ENCODE results near the gene MRGPRF. TPM values are rescaled to one million over a fixed set of nuclear protein-coding genes. Genes with fewer than 3 reads are reported as not detected.

The MRGPRF gene
- total RNA-seq, 2 donors from 2014 or later, result 10.8 to 17.6 TPM

- peaks cover 0 to 43% of the 10 kb centered on the region in 2 donors for H3K4me1 ChIP-seq
- H3K9me3 ChIP-seq, result no peaks in the 10 kb centered on the region
- peaks cover 0 to under 1% of the 10 kb centered on the region in 2 donors for H3K27me3 ChIP-seq
- H3K27ac ChIP-seq, result peak overlapping the region; percentile 82 to 90
- no peak for DNase-seq (ENCODE audit: low spot score)
- H3K36me3 ChIP-seq, result peaks cover 13% of the 10 kb centered on the region
- no peak overlapping the region for H3K4me3 ChIP-seq
- no peak for TF ChIP-seq CTCF (IDR thresholded peaks at IDR 0.05)
Measured at GRCh38 chr11:69007975-69008381, 5.1 kb downstream of the MRGPRF start.

GRCh38 chr11:69006816-69007215 lies 6.2 kb downstream of the MRGPRF start:
- H3K27ac ChIP-seq, result no peak overlapping the region
- H3K9me3 ChIP-seq, result no peaks in the 10 kb centered on the region
- H3K4me1 ChIP-seq, result peaks cover 0 to 50% of the 10 kb centered on the region in 2 donors
- no peak for DNase-seq (ENCODE audit: low spot score)
- no peaks in the 10 kb centered on the region for H3K27me3 ChIP-seq
- H3K36me3 ChIP-seq, result peaks cover 13% of the 10 kb centered on the region
- no peak for TF ChIP-seq CTCF (IDR thresholded peaks at IDR 0.05)
- H3K4me3 ChIP-seq, result no peak overlapping the region

GRCh38 chr11:69005631-69006368 lies 7.2 kb downstream of the MRGPRF start:
- Histone ChIP-seq H3K36me3 (peaks cover 13% of the 10 kb centered on the region), H3K27ac (no peak overlapping the region), H3K4me1 (peaks cover 0 to 50% of the 10 kb centered on the region in 2 donors), H3K4me3 (no peak overlapping the region), H3K27me3 (no peaks in the 10 kb centered on the region), H3K9me3 (no peaks in the 10 kb centered on the region)
- no peak for DNase-seq (ENCODE audit: low spot score)
- no peak for TF ChIP-seq CTCF (IDR thresholded peaks at IDR 0.05)

- Histone ChIP-seq H3K27ac (no peak overlapping the region), H3K4me3 (no peak overlapping the region), H3K9me3 (no peaks in the 10 kb centered on the region), H3K36me3 (peaks cover 13% of the 10 kb centered on the region), H3K4me1 (peaks cover 0 to 50% of the 10 kb centered on the region in 2 donors), H3K27me3 (no peaks in the 10 kb centered on the region)
- no peak for TF ChIP-seq CTCF (IDR thresholded peaks at IDR 0.05)
- DNase-seq (ENCODE audit: low spot score), result no peak
Measured at GRCh38 chr11:69005183-69005630, 7.8 kb downstream of the MRGPRF start.

- Histone ChIP-seq H3K27me3 (no peaks in the 10 kb centered on the region), H3K27ac (no peak overlapping the region), H3K4me1 (peaks cover 0 to 47% of the 10 kb centered on the region in 2 donors), H3K36me3 (peaks cover 13% of the 10 kb centered on the region), H3K4me3 (no peak overlapping the region), H3K9me3 (no peaks in the 10 kb centered on the region)
- DNase-seq (ENCODE audit: low spot score), result no peak
- TF ChIP-seq CTCF (IDR thresholded peaks at IDR 0.05), result no peak
Measured at GRCh38 chr11:69004411-69005182, 8.4 kb downstream of the MRGPRF start.

All from right atrium auricular region (tissue), 2 donors.